Mucosa of rectum (tissue), 2 donors: ENCODE data around the gene ARHGAP45.
"Not testable (repeated sequence)": the region's sequence is repeated elsewhere in the genome, so short reads cannot be mapped to it uniquely, and the experiment has no call there.

Experiments used
- H3K27ac ChIP-seq, 2 donors: one replicate each; pipeline ENCODE4 v1.7.0; 2013; ENCODE audit warnings: inconsistent platforms in 2 of 2, low read depth in 2 of 2, low read length in 2 of 2
- H3K27me3 ChIP-seq, 2 donors: one replicate each; pipeline ENCODE4 v1.7.0; 2013; ENCODE audit warnings: low read length in 2 of 2; ENCODE audit not compliant: control insufficient read depth in 2 of 2, insufficient read depth in 2 of 2
- H3K36me3 ChIP-seq, 2 donors: one replicate each; pipeline ENCODE4 v1.7.0; 2013; ENCODE audit warnings: low read length in 2 of 2; ENCODE audit not compliant: control insufficient read depth in 2 of 2, insufficient read depth in 2 of 2
- H3K4me1 ChIP-seq, 2 donors: one replicate each; pipeline ENCODE4 v1.7.0; 2013; ENCODE audit warnings: low read length in 2 of 2, mild to moderate bottlenecking in 1 of 2; ENCODE audit not compliant: control insufficient read depth in 2 of 2, insufficient read depth in 2 of 2
- H3K4me3 ChIP-seq, 2 donors: one replicate each; pipeline ENCODE4 v1.7.0; 2013; ENCODE audit warnings: low read length in 2 of 2
- H3K9ac ChIP-seq, 2 donors: one replicate each; pipeline ENCODE4 v1.7.0; 2013; ENCODE audit warnings: low read length in 2 of 2, low read depth in 1 of 2, mild to moderate bottlenecking in 1 of 2
- H3K9me3 ChIP-seq, 2 donors: one replicate each; pipeline ENCODE4 v1.7.0; 2013; ENCODE audit warnings: low read length in 2 of 2; ENCODE audit not compliant: control insufficient read depth in 2 of 2
- donor health status: healthy.
- donor health status: Normal muscosa, but diverticular disease.

ARHGAP45 gene

GRCh38 chr19:1110809-1111640 is 44.1 kb downstream of the ARHGAP45 start:
- peaks cover 9 to 22% of the 10 kb centered on the region in 2 donors for H3K36me3 ChIP-seq
- no peak overlapping the region for H3K4me3 ChIP-seq
- peaks cover 17 to 20% of the 10 kb centered on the region in 2 donors for H3K4me1 ChIP-seq
- no peak overlapping the region for H3K9ac ChIP-seq
- no peak overlapping the region for H3K27ac ChIP-seq
- no peaks in the 10 kb centered on the region for H3K9me3 ChIP-seq
- H3K27me3 ChIP-seq, result no peaks in the 10 kb centered on the region

- H3K4me3 ChIP-seq, result no peak overlapping the region
- H3K9ac ChIP-seq, result no peak overlapping the region
- H3K9me3 ChIP-seq, result no peaks in the 10 kb centered on the region
- peaks cover 14 to 20% of the 10 kb centered on the region in 2 donors for H3K4me1 ChIP-seq
- no peaks in the 10 kb centered on the region for H3K27me3 ChIP-seq
- H3K36me3 ChIP-seq, result peaks cover 13 to 26% of the 10 kb centered on the region in 2 donors
- peak overlapping the region; percentile 42 to 48 for H3K27ac ChIP-seq
Observed at GRCh38 chr19:1111641-1112267, 44.8 kb downstream of the ARHGAP45 start.

GRCh38 chr19:1112268-1113029 is 45.5 kb downstream of the ARHGAP45 start:
- peaks cover 20 to 28% of the 10 kb centered on the region in 2 donors for H3K36me3 ChIP-seq
- H3K9ac ChIP-seq, result peak overlapping the region in 1 of 2 donors; percentile 62
- no peaks in the 10 kb centered on the region for H3K9me3 ChIP-seq
- peak overlapping the region in 1 of 2 donors; percentile 30 for H3K4me3 ChIP-seq
- H3K27ac ChIP-seq, result peak overlapping the region; percentile 77 to 80
- no peaks in the 10 kb centered on the region for H3K27me3 ChIP-seq
- peaks cover 14 to 20% of the 10 kb centered on the region in 2 donors for H3K4me1 ChIP-seq

- Histone ChIP-seq H3K4me3 (no peak overlapping the region), H3K27ac (peak overlapping the region; percentile 80 to 83), H3K9me3 (no peaks in the 10 kb centered on the region), H3K36me3 (peaks cover 24 to 35% of the 10 kb centered on the region in 2 donors), H3K27me3 (no peaks in the 10 kb centered on the region), H3K9ac (peak overlapping the region in 1 of 2 donors; percentile 70), H3K4me1 (peaks cover 14 to 20% of the 10 kb centered on the region in 2 donors)
Observed at GRCh38 chr19:1113030-1113985, 46.3 kb downstream of the ARHGAP45 start.

- no peaks in the 10 kb centered on the region for H3K9me3 ChIP-seq
- H3K4me1 ChIP-seq, result peaks cover 14 to 20% of the 10 kb centered on the region in 2 donors
- peak overlapping the region in 1 of 2 donors; percentile 70 for H3K9ac ChIP-seq
- peak overlapping the region; percentile 80 to 83 for H3K27ac ChIP-seq
- no peak overlapping the region for H3K4me3 ChIP-seq
- H3K27me3 ChIP-seq, result no peaks in the 10 kb centered on the region
- peaks cover 27 to 40% of the 10 kb centered on the region in 2 donors for H3K36me3 ChIP-seq
Observed at GRCh38 chr19:1113986-1114483, 47.1 kb downstream of the ARHGAP45 start.

- peaks cover 32 to 45% of the 10 kb centered on the region in 2 donors for H3K36me3 ChIP-seq
- not testable (repeated sequence) for H3K4me3 ChIP-seq, H3K27me3 ChIP-seq, H3K9me3 ChIP-seq, H3K27ac ChIP-seq, H3K9ac ChIP-seq
- H3K4me1 ChIP-seq, result peaks cover 14 to 20% of the 10 kb centered on the region in 2 donors
Observed at GRCh38 chr19:1114728-1115127, 47.8 kb downstream of the ARHGAP45 start.

GRCh38 chr19:1115646-1116420 is 48.9 kb downstream of the ARHGAP45 start:
- H3K27me3 ChIP-seq, result no peaks in the 10 kb centered on the region
- H3K36me3 ChIP-seq, result peaks cover 31 to 41% of the 10 kb centered on the region in 2 donors
- no peak overlapping the region for H3K4me3 ChIP-seq
- no peak overlapping the region for H3K27ac ChIP-seq
- no peak overlapping the region for H3K9ac ChIP-seq
- no peaks in the 10 kb centered on the region for H3K9me3 ChIP-seq
- H3K4me1 ChIP-seq, result peaks cover 14 to 20% of the 10 kb centered on the region in 2 donors

- no peaks in the 10 kb centered on the region for H3K27me3 ChIP-seq
- no peaks in the 10 kb centered on the region for H3K9me3 ChIP-seq
- peaks cover 14 to 19% of the 10 kb centered on the region in 2 donors for H3K4me1 ChIP-seq
- H3K27ac ChIP-seq, result no peak overlapping the region
- no peak overlapping the region for H3K4me3 ChIP-seq
- peaks cover 37 to 49% of the 10 kb centered on the region in 2 donors for H3K36me3 ChIP-seq
- H3K9ac ChIP-seq, result no peak overlapping the region
Observed at GRCh38 chr19:1116726-1117581, 50.0 kb downstream of the ARHGAP45 start.
